HCT116 (cell line): ENCODE data around the gene BMERB1. TPM values are rescaled to one million over a fixed set of nuclear protein-coding genes. Genes with fewer than 3 reads are reported as not detected.

Experiments used
- ATAC-seq: fragments of 200-7000 bp; cut with Tn5 transposase; 2 replicates; pipeline ENCODE4 v1.9.1; 2020; ENCODE audit warnings: mild to moderate bottlenecking, moderate library complexity
- BruUV-seq: library from RNA; stranded (reverse); fragments of 400-500 nt; replicated peaks from 2 replicates; lab custom pipeline; 2021; lab: Mats Ljungman, UMichigan
- CTCF ChIA-PET: fragments of 300-600 bp; sonication (Branson Sonifier 250); formaldehyde crosslinking; loops from one replicate; lab custom pipeline; 2021; ENCODE audit warnings: antibody characterized with exemption; lab: Charles Lee
- POLR2A ChIA-PET: fragments of 300-600, 350-600 bp; sonication (Branson Sonifier 250); formaldehyde crosslinking; loops from one replicate; lab custom pipeline; 2021; ENCODE audit warnings: antibody characterized with exemption; lab: Charles Lee
- RAD21 ChIA-PET, 2 experiments: fragments of 300-600 bp; sonication (Branson Sonifier 250); formaldehyde crosslinking; loops; one replicate each; lab custom pipeline; 2023; ENCODE audit warnings: low total read pairs in 2 of 2; ENCODE audit not compliant: uncharacterized antibody in 2 of 2, unreplicated experiment in 2 of 2, low non-redundant PET in 1 of 2; lab: Charles Lee
- DNase-seq: peaks from one replicate; pipeline ENCODE4 v3.0.0-alpha.2; 2010; ENCODE audit warnings: low read depth, low spot score
- H2AFZ ChIP-seq: fragments of 200-600 bp; shearing (Covaris generic), sonication (generic); 2 replicates; pipeline ENCODE4 v1.6.1; 2017; ENCODE audit warnings: low read depth, mixed run types, mixed read lengths, antibody characterized with exemption, low read length; ENCODE audit not compliant: poor library complexity, severe bottlenecking
- H3K27ac ChIP-seq: 2 replicates; pipeline ENCODE4 v1.5.1; 2012; ENCODE audit warnings: low read depth, low read length
- H3K27me3 ChIP-seq: fragments of 200-600 bp; sonication (generic); 2 replicates; pipeline ENCODE4 v1.6.1; 2016; ENCODE audit warnings: mixed run types, low read length, mixed read lengths; ENCODE audit not compliant: insufficient read depth
- H3K36me3 ChIP-seq, 2 experiments: fragments of 200-500 bp in 1 of 2; fragments of 200-600 bp in 1 of 2; sonication (Bioruptor generic) in 1 of 2; sonication (generic) in 1 of 2; 2 replicates each; pipeline versions ENCODE4 v1.5.1 to v1.6.1; 2014 to 2016; ENCODE audit warnings: low read length in 2 of 2, inconsistent platforms in 1 of 2, mixed read lengths in 1 of 2, mixed run types in 1 of 2; ENCODE audit not compliant: insufficient read depth in 2 of 2, control insufficient read depth in 1 of 2
- H3K4me1 ChIP-seq, 2 experiments: fragments of 200-600 bp in 1 of 2; sonication (generic) in 1 of 2; 2 replicates each; pipeline versions ENCODE4 v1.5.1 to v1.6.1; 2012 to 2017; ENCODE audit warnings: low read length in 2 of 2, inconsistent platforms in 1 of 2, mild to moderate bottlenecking in 1 of 2, mixed read lengths in 1 of 2, mixed run types in 1 of 2, moderate library complexity in 1 of 2; ENCODE audit not compliant: insufficient read depth in 2 of 2, control insufficient read depth in 1 of 2
- H3K4me2 ChIP-seq: fragments of 200-600 bp; sonication (generic); 2 replicates; pipeline ENCODE4 v1.6.1; 2017; ENCODE audit warnings: mixed run types, low read length, mixed read lengths
- H3K4me3 ChIP-seq, 2 experiments: fragments of 200-600 bp in 1 of 2; sonication (generic) in 1 of 2; replicated peaks in 1 of 2; 2 replicates each; pipeline ENCODE4 v1.5.1; 2011 to 2016; ENCODE audit warnings: low read length in 2 of 2, control low read depth in 1 of 2, low read depth in 1 of 2, mild to moderate bottlenecking in 1 of 2, mixed read lengths in 1 of 2, mixed run types in 1 of 2
- H3K79me2 ChIP-seq: fragments of 200-600 bp; sonication (generic); 2 replicates; pipeline ENCODE4 v1.6.1; 2017; ENCODE audit warnings: mild to moderate bottlenecking, mixed run types, low read length, moderate library complexity, mixed read lengths; ENCODE audit not compliant: insufficient read depth
- H3K9ac ChIP-seq: fragments of 200-600 bp; sonication (generic); 2 replicates; pipeline ENCODE4 v1.6.1; 2016; ENCODE audit warnings: low read length, mixed read lengths
- H3K9me2 ChIP-seq: fragments of 200-600 bp; sonication (generic), shearing (Covaris generic); 2 replicates; pipeline ENCODE4 v1.6.1; 2017; ENCODE audit warnings: mixed run types, mild to moderate bottlenecking, moderate library complexity; ENCODE audit not compliant: insufficient read depth
- H3K9me3 ChIP-seq, 2 experiments: fragments of 200-500 bp in 1 of 2; fragments of 200-600 bp in 1 of 2; sonication (Bioruptor generic) in 1 of 2; sonication (generic) in 1 of 2; 2 replicates each; pipeline ENCODE4 v1.6.1; 2014 to 2017; ENCODE audit warnings: low read length in 2 of 2, mixed read lengths in 2 of 2, inconsistent platforms in 1 of 2, low read depth in 1 of 2, mild to moderate bottlenecking in 1 of 2, mixed run types in 1 of 2, moderate library complexity in 1 of 2; ENCODE audit not compliant: control insufficient read depth in 1 of 2, insufficient read depth in 1 of 2
- H4K20me1 ChIP-seq: fragments of 200-600 bp; sonication (generic), shearing (Covaris generic); 2 replicates; pipeline ENCODE4 v1.6.1; 2017; ENCODE audit warnings: mixed run types, mild to moderate bottlenecking, moderate library complexity; ENCODE audit not compliant: insufficient read depth
- CBX3 ChIP-seq: IDR thresholded peaks from 2 replicates; pipeline ENCODE4 v1.6.1; 2012; ENCODE audit warnings: low read depth
- CEBPB ChIP-seq: IDR thresholded peaks from 2 replicates; pipeline ENCODE4 v1.6.1; 2012; ENCODE audit warnings: low read depth
- EGR1 ChIP-seq: IDR thresholded peaks from 2 replicates; pipeline ENCODE4 v1.6.1; 2012; ENCODE audit warnings: low read depth
- ELF1 ChIP-seq: IDR thresholded peaks from 2 replicates; pipeline ENCODE4 v1.6.1; 2012; ENCODE audit warnings: low read depth, borderline replicate concordance
- EZH2 ChIP-seq: fragments of 200-600 bp; sonication (generic); IDR thresholded peaks from 2 replicates; pipeline ENCODE4 v1.6.1; 2017; ENCODE audit warnings: antibody characterized with exemption, mixed run types
- EZH2phosphoT487 ChIP-seq: fragments of 200-600 bp; IDR thresholded peaks from 2 replicates; pipeline ENCODE4 v1.6.1; 2018; ENCODE audit warnings: antibody characterized with exemption, borderline replicate concordance
- FOSL1 ChIP-seq: IDR thresholded peaks from 2 replicates; pipeline ENCODE4 v1.6.1; 2012; ENCODE audit warnings: low read depth
- JUND ChIP-seq: IDR thresholded peaks from 2 replicates; pipeline ENCODE4 v1.6.1; 2012
- POLR2A ChIP-seq: IDR thresholded peaks from 2 replicates; pipeline ENCODE4 v1.7.0; 2011; ENCODE audit warnings: borderline replicate concordance; ENCODE audit not compliant: insufficient read depth, insufficient read length; ENCODE audit errors: extremely low read depth
- RAD21 ChIP-seq: IDR thresholded peaks from 2 replicates; pipeline ENCODE4 v1.6.1; 2012; ENCODE audit warnings: low read depth, mild to moderate bottlenecking
- SIN3A ChIP-seq: IDR thresholded peaks from 2 replicates; pipeline ENCODE4 v1.6.1; 2012; ENCODE audit warnings: low read depth
- SP1 ChIP-seq: IDR thresholded peaks from 2 replicates; pipeline ENCODE4 v1.6.1; 2012; ENCODE audit warnings: low read depth
- SRF ChIP-seq: IDR thresholded peaks from 2 replicates; pipeline ENCODE4 v1.6.1; 2012; ENCODE audit warnings: low read depth
- YY1 ChIP-seq: IDR thresholded peaks from 2 replicates; pipeline ENCODE4 v1.6.1; 2011; ENCODE audit warnings: low read length, low read depth, moderate library complexity, mild to moderate bottlenecking; ENCODE audit not compliant: insufficient replicate concordance; ENCODE audit errors: extremely low read depth
- ZFX ChIP-seq: fragments of 450-650 bp; IDR thresholded peaks from 2 replicates; pipeline ENCODE4 v1.6.1; 2017
- ZNF274 ChIP-seq: fragments of 200-500 bp; sonication (Bioruptor generic); IDR thresholded peaks from 2 replicates; pipeline ENCODE4 v1.6.1; 2014; ENCODE audit warnings: mild to moderate bottlenecking, low read depth, low read length, inconsistent platforms
- intact Hi-C: fragments of 100-400 bp; cut with micrococcal nuclease; formaldehyde crosslinking; loops from 2 replicates; pipeline ENCODE4 v1.10.0; 2022
- total RNA-seq: library from RNA; stranded (reverse); gene quantifications from one replicate; pipeline ENCODE4 v1.2.1, GENCODE V29; 2021; ENCODE audit not compliant: unreplicated experiment
- TF ChIP-seq, protein P1 (sequence below): IDR thresholded peaks from 2 replicates; pipeline ENCODE4 v1.6.1; 2012

BMERB1 gene
- total RNA-seq, 1 experiment from 2014 or later, result 43.6 TPM

DNA sequence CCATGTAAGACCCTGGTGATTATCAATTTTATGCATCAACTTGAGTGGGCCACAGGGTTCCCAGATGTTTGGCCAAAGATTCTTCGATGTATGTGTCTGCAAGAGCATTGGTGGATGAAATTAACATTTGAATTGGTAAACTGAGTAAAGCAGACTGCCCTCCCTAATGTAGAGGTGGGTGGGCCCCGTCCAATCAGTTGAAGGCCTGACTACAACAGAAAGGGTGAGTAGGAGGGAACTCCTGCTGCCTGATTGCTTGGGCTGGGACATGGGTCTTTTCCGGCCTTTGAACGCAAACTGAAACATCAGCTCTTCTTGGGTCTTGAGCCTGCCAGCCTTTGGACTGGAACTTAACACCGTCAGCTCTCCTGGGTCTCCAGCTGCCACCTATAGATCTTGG lies 90.6 kb downstream of the BMERB1 start:
- RAD21 ChIA-PET, result no interaction called here
- H3K27ac ChIP-seq, result no peak overlapping the region
- BruUV-seq, result no TSS peak
- no peaks in the 10 kb centered on the region for H3K9me2 ChIP-seq
- no peak for DNase-seq
- no peaks in the 10 kb centered on the region for H4K20me1 ChIP-seq
- ATAC-seq, result no peak
- TF ChIP-seq SRF (no peak), ELF1 (no peak), ZFX (no peak), ZNF274 (no peak), JUND (no peak), EZH2 (no peak), YY1 (no peak), SIN3A (no peak), FOSL1 (no peak), POLR2A (no peak), RAD21 (no peak), CBX3 (no peak), SP1 (no peak), CEBPB (no peak), EZH2phosphoT487 (no peak)
- TF ChIP-seq, protein P1, sequence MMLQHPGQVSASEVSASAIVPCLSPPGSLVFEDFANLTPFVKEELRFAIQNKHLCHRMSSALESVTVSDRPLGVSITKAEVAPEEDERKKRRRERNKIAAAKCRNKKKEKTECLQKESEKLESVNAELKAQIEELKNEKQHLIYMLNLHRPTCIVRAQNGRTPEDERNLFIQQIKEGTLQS, result no peak
- H2AFZ ChIP-seq, result no peak overlapping the region
- POLR2A ChIA-PET, result interaction anchor here (1.2 kb wide), 1 partner anchor 42 kb away, joined by 3 read pairs; no protein-coding TSS in a partner anchor
- H3K9ac ChIP-seq, result no peak overlapping the region
- H3K4me2 ChIP-seq, result no peak overlapping the region
- H3K4me1 ChIP-seq, result peaks cover 4 to 17% of the 10 kb centered on the region in 2 experiments
- CTCF ChIA-PET, result no interaction called here
- no peaks in the 10 kb centered on the region for H3K36me3 ChIP-seq
- H3K9me3 ChIP-seq, result no peaks in the 10 kb centered on the region
- H3K79me2 ChIP-seq, result no peaks in the 10 kb centered on the region
- H3K4me3 ChIP-seq, result no peak overlapping the region
- H3K27me3 ChIP-seq, result no peaks in the 10 kb centered on the region
- intact Hi-C loops, result no loop called here

DNA sequence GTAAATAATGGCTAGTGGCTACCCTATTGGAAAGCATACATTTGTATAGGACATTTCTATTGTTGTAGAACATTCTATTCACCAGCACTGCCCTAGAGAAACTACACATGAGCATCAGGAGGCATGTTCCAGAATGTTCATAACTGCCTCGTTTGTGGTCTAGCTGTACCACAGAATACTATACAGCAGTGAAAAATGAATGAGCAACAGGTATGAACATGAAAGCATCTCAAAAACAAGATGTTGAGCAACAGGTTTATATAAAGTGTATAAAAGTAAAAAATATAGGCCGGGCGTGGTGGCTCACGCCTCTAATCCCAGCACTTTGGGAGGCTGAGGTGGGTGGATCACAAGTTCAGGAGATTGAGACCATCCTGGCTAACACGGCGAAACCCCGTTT lies 91.7 kb downstream of the BMERB1 start:
- H3K4me3 ChIP-seq, result no peak overlapping the region
- ATAC-seq (no peak), DNase-seq (no peak)
- TF ChIP-seq EGR1 (no peak), YY1 (no peak), POLR2A (no peak), EZH2phosphoT487 (no peak), CEBPB (no peak), FOSL1 (no peak), EZH2 (no peak), SRF (no peak), CBX3 (no peak), RAD21 (no peak)
- TF ChIP-seq, protein P1, result no peak
- H3K9ac ChIP-seq, result no peak overlapping the region
- ChIA-PET POLR2A (no interaction called here), RAD21 (no interaction called here), CTCF (no interaction called here)
- no peaks in the 10 kb centered on the region for H4K20me1 ChIP-seq
- intact Hi-C loops, result no loop called here
- H3K4me1 ChIP-seq, result peaks cover 4 to 17% of the 10 kb centered on the region in 2 experiments
- no peaks in the 10 kb centered on the region for H3K27me3 ChIP-seq
- no TSS peak for BruUV-seq
- H3K9me2 ChIP-seq, result no peaks in the 10 kb centered on the region
- H3K36me3 ChIP-seq, result no peaks in the 10 kb centered on the region
- no peak overlapping the region for H2AFZ ChIP-seq
- H3K27ac ChIP-seq, result no peak overlapping the region
- no peaks in the 10 kb centered on the region for H3K79me2 ChIP-seq
- no peak overlapping the region for H3K4me2 ChIP-seq
- H3K9me3 ChIP-seq, result no peaks in the 10 kb centered on the region
